Mesothelial cell of epicardium (in vitro differentiated cells): Measurements from ENCODE around the gene CDH23. TPM values are rescaled to one million over a fixed set of nuclear protein-coding genes. Genes with fewer than 3 reads are reported as not detected.

Experiments
- DNase-seq, 2 experiments: peaks; one replicate each; pipeline ENCODE4 v3.0.0; 2021; ENCODE audit warnings: low spot score in 2 of 2; ENCODE audit not compliant: unreplicated experiment in 2 of 2
- H3K27ac Mint-ChIP-seq: 2 replicates; pipeline ENCODE4 v1.8.0; 2021; ENCODE audit warnings: mixed read lengths
- H3K27me3 Mint-ChIP-seq: 2 replicates; pipeline ENCODE4 v1.8.0; 2021; ENCODE audit warnings: low read depth, mixed read lengths
- H3K36me3 Mint-ChIP-seq: 2 replicates; pipeline ENCODE4 v1.8.0; 2021; ENCODE audit warnings: mixed read lengths
- H3K4me1 Mint-ChIP-seq: 2 replicates; pipeline ENCODE4 v1.8.0; 2021; ENCODE audit warnings: mixed read lengths
- H3K4me3 Mint-ChIP-seq: 2 replicates; pipeline ENCODE4 v1.8.0; 2021; ENCODE audit warnings: mild to moderate bottlenecking, moderate library complexity, mixed read lengths
- H3K9me3 Mint-ChIP-seq: 2 replicates; pipeline ENCODE4 v1.8.0; 2021; ENCODE audit warnings: mixed read lengths
- CTCF ChIP-seq: fragments of 200-600 bp; sonication (generic); IDR thresholded peaks from one replicate; pipeline ENCODE4 v1.5.0; 2021; ENCODE audit warnings: antibody characterized with exemption; ENCODE audit not compliant: unreplicated experiment
- total RNA-seq: library from RNA; stranded (reverse); gene quantifications from 3 replicates; pipeline ENCODE4 v1.2.1, GENCODE V29; 2021

CDH23 gene
- total RNA-seq, 1 donor from 2014 or later, result 2.5 TPM

- TF ChIP-seq CTCF, result no peak
- Mint-ChIP-seq H3K27me3 (peaks cover 3% of the 10 kb centered on the region), H3K4me1 (peaks cover 7% of the 10 kb centered on the region), H3K9me3 (no peaks in the 10 kb centered on the region), H3K36me3 (no peaks in the 10 kb centered on the region), H3K4me3 (no peak overlapping the region), H3K27ac (no peak overlapping the region)
- DNase-seq, result no peak
These were observed 71.8 kb downstream of the CDH23 start for GRCh38 chr10:71468363-71469094.

DNA sequence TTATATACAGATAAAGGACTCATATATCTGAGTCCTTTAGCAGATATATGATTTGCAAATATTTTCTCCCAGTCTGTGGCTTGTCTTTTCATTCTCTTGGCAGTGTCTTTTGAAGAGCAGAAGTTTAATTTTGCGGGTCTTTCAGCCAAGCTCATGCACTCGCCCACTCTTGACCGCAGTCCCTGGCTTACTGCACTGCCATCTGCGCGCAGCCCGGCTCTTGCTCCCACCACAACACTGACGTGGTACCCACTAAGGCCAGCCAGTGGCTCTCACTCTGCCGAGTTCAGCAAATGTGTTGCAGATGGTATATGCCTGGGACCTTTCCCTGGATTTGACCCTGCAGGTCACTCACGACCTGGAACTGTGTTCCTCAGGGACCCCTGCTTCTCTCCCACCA lies 74.3 kb downstream of the CDH23 start:
- peaks cover 17% of the 10 kb centered on the region for H3K4me1 Mint-ChIP-seq
- peaks cover 3% of the 10 kb centered on the region for H3K27me3 Mint-ChIP-seq
- H3K36me3 Mint-ChIP-seq, result no peaks in the 10 kb centered on the region
- H3K27ac Mint-ChIP-seq, result no peak overlapping the region
- no peaks in the 10 kb centered on the region for H3K9me3 Mint-ChIP-seq
- DNase-seq, result no peak
- H3K4me3 Mint-ChIP-seq, result no peak overlapping the region
- no peak for TF ChIP-seq CTCF

DNA sequence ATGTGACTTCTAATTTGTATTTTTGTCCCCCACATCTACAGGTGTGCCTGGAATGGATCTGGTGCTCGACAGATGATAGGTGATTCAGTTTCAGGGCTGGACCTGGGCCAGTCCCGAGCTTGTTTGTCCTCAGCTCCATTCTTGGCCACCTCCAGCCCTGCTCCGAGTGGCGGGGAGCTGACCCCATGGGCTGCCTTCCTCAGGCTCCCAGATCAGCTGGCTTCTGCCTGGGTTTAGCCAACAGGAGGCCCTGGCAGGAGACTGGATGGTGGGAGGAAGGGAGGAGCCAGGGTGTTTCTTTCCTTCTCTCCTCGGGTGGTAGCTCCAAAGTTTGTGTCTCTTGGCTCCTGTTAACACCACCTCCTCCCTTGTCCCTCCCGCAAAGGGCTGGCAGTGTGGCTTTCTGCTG lies 75.2 kb downstream of the CDH23 start:
- no peak overlapping the region for H3K27ac Mint-ChIP-seq
- H3K4me3 Mint-ChIP-seq, result no peak overlapping the region
- no peaks in the 10 kb centered on the region for H3K36me3 Mint-ChIP-seq
- TF ChIP-seq CTCF, result no peak
- no peak for DNase-seq
- H3K27me3 Mint-ChIP-seq, result peaks cover 3% of the 10 kb centered on the region
- peaks cover 26% of the 10 kb centered on the region for H3K4me1 Mint-ChIP-seq
- no peaks in the 10 kb centered on the region for H3K9me3 Mint-ChIP-seq

DNA sequence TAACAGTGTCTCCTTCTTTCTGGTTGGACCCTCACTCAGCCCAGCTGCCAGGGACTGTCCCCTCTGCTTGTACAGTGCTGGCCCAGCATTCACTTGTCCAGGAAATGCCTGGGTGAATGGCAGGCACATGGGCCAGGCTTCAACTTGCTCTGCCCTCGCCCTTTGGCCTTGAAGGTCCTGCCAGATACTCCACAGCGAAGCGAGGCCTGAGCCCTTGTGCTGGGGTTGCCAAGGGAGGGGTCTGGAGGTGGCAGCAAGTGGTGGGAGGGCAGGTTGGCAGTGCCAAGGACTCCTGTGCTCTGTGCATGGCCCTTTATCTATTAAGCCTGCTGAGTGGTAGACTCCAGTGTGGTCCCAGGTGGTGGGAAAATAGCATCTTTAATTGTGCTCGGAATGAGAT lies 75.7 kb downstream of the CDH23 start:
- Mint-ChIP-seq H3K4me1 (peaks cover 26% of the 10 kb centered on the region), H3K27me3 (peaks cover 4% of the 10 kb centered on the region), H3K9me3 (no peaks in the 10 kb centered on the region), H3K4me3 (no peak overlapping the region), H3K36me3 (no peaks in the 10 kb centered on the region), H3K27ac (no peak overlapping the region)
- no peak for TF ChIP-seq CTCF
- no peak for DNase-seq

- TF ChIP-seq CTCF, result no peak
- no peak overlapping the region for H3K4me3 Mint-ChIP-seq
- H3K27ac Mint-ChIP-seq, result no peak overlapping the region
- H3K36me3 Mint-ChIP-seq, result no peaks in the 10 kb centered on the region
- peaks cover 26% of the 10 kb centered on the region for H3K4me1 Mint-ChIP-seq
- no peaks in the 10 kb centered on the region for H3K9me3 Mint-ChIP-seq
- no peak for DNase-seq
- H3K27me3 Mint-ChIP-seq, result peaks cover 9% of the 10 kb centered on the region
These were observed 76.2 kb downstream of the CDH23 start for GRCh38 chr10:71472912-71473311.
